CD4-positive, alpha-beta T cell (primary cell): ENCODE results near the gene SUPT5H. TPM values are rescaled to one million over a fixed set of nuclear protein-coding genes. Genes with fewer than 3 reads are reported as not detected.

Experiments
- ATAC-seq: fragments of 200-7000 bp; cut with Tn5 transposase; one replicate; pipeline ENCODE4 v1.10.0; 2022; ENCODE audit warnings: mild to moderate bottlenecking; ENCODE audit not compliant: poor library complexity
- CTCF ChIA-PET: fragments of 350-600 bp; sonication (Branson Sonifier 250); formaldehyde crosslinking; loops from one replicate; lab custom pipeline; 2021; ENCODE audit warnings: antibody characterized with exemption, inconsistent platforms; lab: Charles Lee
- POLR2A ChIA-PET: fragments of 350-600 bp; sonication (Branson Sonifier 250); formaldehyde crosslinking; loops from one replicate; lab custom pipeline; 2021; ENCODE audit warnings: antibody characterized with exemption, inconsistent platforms; lab: Charles Lee
- DNase-seq, 14 experiments: peaks; one replicate each; pipeline ENCODE4 v3.0.0-alpha.2; 2013 to 2020; ENCODE audit warnings: mixed read lengths in 2 of 14
- H3K27ac ChIP-seq, 2 donors: one replicate each; pipeline versions ENCODE4 v1.5.1 to v1.7.0; 2013; ENCODE audit warnings: low read length in 2 of 2, low read depth in 1 of 2, mild to moderate bottlenecking in 1 of 2
- H3K27me3 ChIP-seq, 2 experiments: 1 replicate in 1 of 2; 2 replicates in 1 of 2; pipeline versions ENCODE4 v1.6.1 to v1.7.0; 2013; ENCODE audit warnings: low read length in 2 of 2, control low read depth in 1 of 2, mild to moderate bottlenecking in 1 of 2, moderate library complexity in 1 of 2; ENCODE audit not compliant: insufficient read depth in 2 of 2, control insufficient read depth in 1 of 2
- H3K36me3 ChIP-seq: one replicate; pipeline ENCODE4 v1.6.1; 2013; ENCODE audit warnings: low read length, control low read depth; ENCODE audit not compliant: insufficient read depth
- H3K4me1 ChIP-seq: one replicate; pipeline ENCODE4 v1.6.1; 2013; ENCODE audit warnings: low read length, control low read depth; ENCODE audit not compliant: insufficient read depth
- H3K4me3 ChIP-seq: one replicate; pipeline ENCODE4 v1.5.1; 2013; ENCODE audit warnings: mild to moderate bottlenecking, low read length, moderate library complexity
- H3K9me3 ChIP-seq, 2 experiments: 1 replicate in 1 of 2; 2 replicates in 1 of 2; pipeline versions ENCODE4 v1.6.1 to v1.7.0; 2013; ENCODE audit warnings: low read length in 2 of 2, mild to moderate bottlenecking in 2 of 2, control low read depth in 1 of 2, moderate library complexity in 1 of 2; ENCODE audit not compliant: control insufficient read depth in 1 of 2, insufficient read depth in 1 of 2
- H3K27ac Mint-ChIP-seq: one replicate; pipeline ENCODE4 v1.8.0; 2020; ENCODE audit warnings: mixed read lengths
- H3K27me3 Mint-ChIP-seq: one replicate; pipeline ENCODE4 v1.8.0; 2021; ENCODE audit warnings: mixed read lengths
- H3K36me3 Mint-ChIP-seq: one replicate; pipeline ENCODE4 v1.8.0; 2021; ENCODE audit warnings: low read depth, mixed read lengths
- H3K4me1 Mint-ChIP-seq: one replicate; pipeline ENCODE4 v1.8.0; 2021; ENCODE audit warnings: low read depth, mixed read lengths
- H3K4me3 Mint-ChIP-seq: one replicate; pipeline ENCODE4 v1.8.0; 2020; ENCODE audit warnings: mild to moderate bottlenecking, mixed read lengths
- H3K9me3 Mint-ChIP-seq: one replicate; pipeline ENCODE4 v1.8.0; 2020; ENCODE audit warnings: mixed read lengths
- intact Hi-C, 2 experiments: fragments of 100-400 bp; cut with DNase I in 1 of 2; cut with micrococcal nuclease in 1 of 2; formaldehyde crosslinking; loops; one replicate each; pipeline versions ENCODE4 v1.15.1 to v1.9.0; 2023 to 2025; cut with DNase I, micrococcal nuclease
- total RNA-seq, 174 experiments: library from RNA in 2 of 174; stranded (reverse) in 2 of 174; gene quantifications; one replicate each; pipeline ENCODE4 v1.2.3 and lab custom pipeline; 2021 to 2026
- TF ChIP-seq, protein P1 (sequence below): fragments of 200-600 bp; IDR thresholded peaks from one replicate; pipeline ENCODE4 v1.8.0; 2022; ENCODE audit warnings: antibody characterized with exemption, mild to moderate bottlenecking

The SUPT5H gene
- total RNA-seq, 2 experiments from 2014 or later, result 322 to 333 TPM

GRCh38 chr19:39471756-39472536 lies 26.6 kb downstream of the SUPT5H start:
- intact Hi-C loops, result no loop called here
- Histone ChIP-seq H3K27ac (no peak overlapping the region), H3K4me1 (no peaks in the 10 kb centered on the region), H3K9me3 (no peaks in the 10 kb centered on the region), H3K27me3 (no peaks in the 10 kb centered on the region), H3K36me3 (peaks cover 94% of the 10 kb centered on the region), H3K4me3 (no peak overlapping the region)
- DNase-seq (no peak), ATAC-seq (no peak)
- H3K4me3 Mint-ChIP-seq, result no peak overlapping the region
- no peaks in the 10 kb centered on the region for H3K4me1 Mint-ChIP-seq
- peaks cover 90% of the 10 kb centered on the region for H3K36me3 Mint-ChIP-seq
- no peaks in the 10 kb centered on the region for H3K27me3 Mint-ChIP-seq
- CTCF ChIA-PET, result no interaction called here
- no peaks in the 10 kb centered on the region for H3K9me3 Mint-ChIP-seq
- POLR2A ChIA-PET, result interaction anchor here (1.3 kb wide), 1 partner anchor 36 kb away, joined by 3 read pairs; the partner anchor contains the start of gene RPS16
- peak overlapping the region; percentile 47 for H3K27ac Mint-ChIP-seq
- TF ChIP-seq, protein P1, sequence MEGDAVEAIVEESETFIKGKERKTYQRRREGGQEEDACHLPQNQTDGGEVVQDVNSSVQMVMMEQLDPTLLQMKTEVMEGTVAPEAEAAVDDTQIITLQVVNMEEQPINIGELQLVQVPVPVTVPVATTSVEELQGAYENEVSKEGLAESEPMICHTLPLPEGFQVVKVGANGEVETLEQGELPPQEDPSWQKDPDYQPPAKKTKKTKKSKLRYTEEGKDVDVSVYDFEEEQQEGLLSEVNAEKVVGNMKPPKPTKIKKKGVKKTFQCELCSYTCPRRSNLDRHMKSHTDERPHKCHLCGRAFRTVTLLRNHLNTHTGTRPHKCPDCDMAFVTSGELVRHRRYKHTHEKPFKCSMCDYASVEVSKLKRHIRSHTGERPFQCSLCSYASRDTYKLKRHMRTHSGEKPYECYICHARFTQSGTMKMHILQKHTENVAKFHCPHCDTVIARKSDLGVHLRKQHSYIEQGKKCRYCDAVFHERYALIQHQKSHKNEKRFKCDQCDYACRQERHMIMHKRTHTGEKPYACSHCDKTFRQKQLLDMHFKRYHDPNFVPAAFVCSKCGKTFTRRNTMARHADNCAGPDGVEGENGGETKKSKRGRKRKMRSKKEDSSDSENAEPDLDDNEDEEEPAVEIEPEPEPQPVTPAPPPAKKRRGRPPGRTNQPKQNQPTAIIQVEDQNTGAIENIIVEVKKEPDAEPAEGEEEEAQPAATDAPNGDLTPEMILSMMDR, result no peak

DNA sequence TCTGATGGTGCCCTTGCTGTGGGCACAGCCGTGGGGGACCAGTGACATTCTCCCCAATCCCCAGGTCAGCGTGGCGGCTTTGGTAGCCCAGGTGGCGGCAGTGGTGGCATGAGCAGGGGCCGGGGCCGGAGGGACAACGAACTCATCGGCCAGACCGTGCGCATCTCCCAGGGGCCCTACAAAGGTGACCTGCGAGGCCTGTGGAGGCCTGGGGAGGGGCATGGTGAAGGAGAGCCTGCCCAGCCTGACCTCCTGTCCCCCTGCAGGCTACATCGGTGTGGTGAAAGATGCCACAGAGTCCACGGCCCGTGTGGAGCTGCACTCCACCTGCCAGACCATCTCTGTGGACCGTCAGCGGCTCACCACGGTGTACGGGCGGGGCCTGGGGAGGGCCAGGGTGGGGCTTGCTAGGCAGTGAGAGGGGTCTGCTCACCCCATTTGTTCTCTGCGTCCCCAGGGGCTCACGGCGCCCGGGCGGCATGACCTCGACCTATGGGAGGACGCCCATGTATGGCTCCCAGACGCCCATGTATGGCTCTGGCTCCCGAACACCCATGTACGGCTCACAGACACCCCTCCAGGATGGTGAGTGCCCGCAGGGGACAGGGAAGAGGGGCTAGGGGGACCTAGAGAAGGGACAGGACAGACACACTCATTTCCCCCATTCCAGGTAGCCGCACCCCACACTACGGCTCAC lies 27.5 kb downstream of the SUPT5H start:
- no peak overlapping the region for H3K27ac ChIP-seq
- ATAC-seq (no peak), DNase-seq (peak in 1 of 14 experiments; percentile 31)
- POLR2A ChIA-PET, result no interaction called here
- Mint-ChIP-seq H3K4me1 (no peaks in the 10 kb centered on the region), H3K36me3 (peaks cover 89% of the 10 kb centered on the region), H3K27ac (no peak overlapping the region), H3K27me3 (no peaks in the 10 kb centered on the region), H3K4me3 (no peak overlapping the region), H3K9me3 (no peaks in the 10 kb centered on the region)
- H3K36me3 ChIP-seq, result peaks cover 85% of the 10 kb centered on the region
- H3K4me1 ChIP-seq, result no peaks in the 10 kb centered on the region
- TF ChIP-seq, protein P1, result no peak
- H3K27me3 ChIP-seq, result no peaks in the 10 kb centered on the region
- no peaks in the 10 kb centered on the region for H3K9me3 ChIP-seq
- no peak overlapping the region for H3K4me3 ChIP-seq
- CTCF ChIA-PET, result no interaction called here
- intact Hi-C loops, result no loop called here

DNA sequence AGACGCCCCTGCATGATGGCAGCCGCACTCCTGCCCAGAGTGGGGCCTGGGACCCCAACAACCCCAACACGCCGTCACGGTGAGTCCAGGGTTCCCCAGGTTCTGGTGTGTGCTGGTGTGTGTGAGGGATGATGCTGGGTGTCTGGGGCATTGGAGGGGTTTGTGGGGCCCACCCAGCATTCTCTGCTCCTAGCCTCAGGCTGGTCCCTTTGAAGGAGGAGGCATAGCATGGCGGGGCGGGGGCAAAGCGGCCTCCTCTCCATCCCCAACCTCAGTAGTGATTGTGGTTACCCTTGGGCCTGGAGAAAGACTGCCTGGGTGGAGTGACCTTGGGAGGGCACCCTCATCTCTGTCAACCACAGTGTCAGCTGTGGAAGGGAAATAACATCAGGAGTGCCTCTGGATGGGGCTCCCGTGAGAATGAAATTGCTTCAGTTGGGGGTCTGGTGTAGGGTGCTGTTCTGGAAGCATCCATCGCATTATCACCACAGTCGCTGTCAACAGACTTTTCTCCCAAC lies 28.1 kb downstream of the SUPT5H start:
- no peaks in the 10 kb centered on the region for H3K9me3 ChIP-seq
- no peaks in the 10 kb centered on the region for H3K4me1 ChIP-seq
- peaks cover 82% of the 10 kb centered on the region for H3K36me3 Mint-ChIP-seq
- CTCF ChIA-PET, result interaction anchor here (0.8 to 2.9 kb wide), 10 partner anchors 16 to 82 kb away, joined by 3 to 17 read pairs (median 4); partner anchors contain the start of genes EID2B, MED29, PAF1 and PLEKHG2
- intact Hi-C loops, result no loop called here
- no peak overlapping the region for H3K4me3 ChIP-seq
- no peaks in the 10 kb centered on the region for H3K4me1 Mint-ChIP-seq
- peak overlapping the region; percentile 36 for H3K27ac Mint-ChIP-seq
- ATAC-seq (no peak), DNase-seq (no peak)
- no peak overlapping the region for H3K4me3 Mint-ChIP-seq
- H3K27me3 ChIP-seq, result no peaks in the 10 kb centered on the region
- no peaks in the 10 kb centered on the region for H3K9me3 Mint-ChIP-seq
- POLR2A ChIA-PET, result interaction anchor here (1.3 kb wide), 1 partner anchor 29 kb away, joined by 6 read pairs; the partner anchor contains the start of gene SUPT5H
- no peak overlapping the region for H3K27ac ChIP-seq
- TF ChIP-seq, protein P1, result no peak
- H3K27me3 Mint-ChIP-seq, result no peaks in the 10 kb centered on the region
- H3K36me3 ChIP-seq, result peaks cover 79% of the 10 kb centered on the region
